Measurements from ENCODE around the gene NOD1.

The NOD1 gene

DNA sequence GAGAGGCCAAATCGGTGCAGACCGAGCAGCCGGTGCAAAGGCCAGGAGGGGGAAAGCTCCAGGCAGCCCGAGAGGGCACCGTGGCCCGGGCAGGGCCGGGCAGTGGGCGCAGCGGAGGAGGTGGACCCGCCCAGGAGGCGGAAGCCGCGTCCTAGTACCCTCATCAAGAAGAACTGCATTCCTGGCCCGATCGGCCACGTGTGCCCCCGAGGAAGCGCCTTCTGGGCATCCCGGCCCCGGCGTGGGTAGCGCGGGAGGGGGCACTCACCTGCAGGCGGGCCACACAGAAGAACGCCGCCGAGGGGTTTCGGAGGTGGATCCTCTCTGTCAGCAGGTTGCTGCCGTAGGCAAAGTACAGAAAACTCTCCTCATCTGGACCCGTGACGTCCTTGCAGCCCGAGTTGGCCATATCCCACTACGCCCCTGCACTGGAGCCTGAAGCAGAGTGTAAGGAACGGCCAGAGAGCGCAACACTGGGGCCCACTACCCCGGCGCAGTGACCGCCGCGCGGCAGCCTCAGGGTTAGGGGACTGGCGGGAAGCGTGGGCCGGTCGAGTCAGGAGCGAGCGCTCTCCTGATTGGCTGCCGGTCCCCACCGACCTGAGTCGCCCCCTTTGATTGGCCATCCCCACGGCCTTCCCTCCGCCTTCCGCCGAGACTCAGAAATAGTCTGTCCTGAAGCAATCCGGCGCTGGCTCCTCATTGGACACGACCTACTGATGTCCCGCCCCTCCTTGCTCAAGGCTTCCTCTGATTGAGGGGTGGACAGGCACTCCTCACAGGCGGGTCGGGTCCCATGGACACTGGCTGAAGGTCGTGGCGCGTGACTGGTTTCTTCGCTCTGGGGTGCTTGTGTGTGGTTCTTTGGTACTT, 26.0 kb upstream of the NOD1 start, which contains the start of gene GGCT:
Gene GGCT, minus strand, starts transcription at position 529 of the 873 bp plus-strand sequence. Its CDS starts 120 bp downstream, at position 409.
- TF ChIP-seq, protein P1, sequence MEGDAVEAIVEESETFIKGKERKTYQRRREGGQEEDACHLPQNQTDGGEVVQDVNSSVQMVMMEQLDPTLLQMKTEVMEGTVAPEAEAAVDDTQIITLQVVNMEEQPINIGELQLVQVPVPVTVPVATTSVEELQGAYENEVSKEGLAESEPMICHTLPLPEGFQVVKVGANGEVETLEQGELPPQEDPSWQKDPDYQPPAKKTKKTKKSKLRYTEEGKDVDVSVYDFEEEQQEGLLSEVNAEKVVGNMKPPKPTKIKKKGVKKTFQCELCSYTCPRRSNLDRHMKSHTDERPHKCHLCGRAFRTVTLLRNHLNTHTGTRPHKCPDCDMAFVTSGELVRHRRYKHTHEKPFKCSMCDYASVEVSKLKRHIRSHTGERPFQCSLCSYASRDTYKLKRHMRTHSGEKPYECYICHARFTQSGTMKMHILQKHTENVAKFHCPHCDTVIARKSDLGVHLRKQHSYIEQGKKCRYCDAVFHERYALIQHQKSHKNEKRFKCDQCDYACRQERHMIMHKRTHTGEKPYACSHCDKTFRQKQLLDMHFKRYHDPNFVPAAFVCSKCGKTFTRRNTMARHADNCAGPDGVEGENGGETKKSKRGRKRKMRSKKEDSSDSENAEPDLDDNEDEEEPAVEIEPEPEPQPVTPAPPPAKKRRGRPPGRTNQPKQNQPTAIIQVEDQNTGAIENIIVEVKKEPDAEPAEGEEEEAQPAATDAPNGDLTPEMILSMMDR (conservative IDR thresholded peaks at IDR 0.05; ENCODE audit: low read depth), result no peak
- DNase-seq (ENCODE audit: low spot score), result peak; percentile 100
- CTCF ChIA-PET, result no interaction called here
- H3K27ac ChIP-seq, result peak within 1 kb of the TSS; percentile 81
- POLR2A ChIA-PET (ENCODE audit: low non-redundant PET), result no interaction called here

DNA sequence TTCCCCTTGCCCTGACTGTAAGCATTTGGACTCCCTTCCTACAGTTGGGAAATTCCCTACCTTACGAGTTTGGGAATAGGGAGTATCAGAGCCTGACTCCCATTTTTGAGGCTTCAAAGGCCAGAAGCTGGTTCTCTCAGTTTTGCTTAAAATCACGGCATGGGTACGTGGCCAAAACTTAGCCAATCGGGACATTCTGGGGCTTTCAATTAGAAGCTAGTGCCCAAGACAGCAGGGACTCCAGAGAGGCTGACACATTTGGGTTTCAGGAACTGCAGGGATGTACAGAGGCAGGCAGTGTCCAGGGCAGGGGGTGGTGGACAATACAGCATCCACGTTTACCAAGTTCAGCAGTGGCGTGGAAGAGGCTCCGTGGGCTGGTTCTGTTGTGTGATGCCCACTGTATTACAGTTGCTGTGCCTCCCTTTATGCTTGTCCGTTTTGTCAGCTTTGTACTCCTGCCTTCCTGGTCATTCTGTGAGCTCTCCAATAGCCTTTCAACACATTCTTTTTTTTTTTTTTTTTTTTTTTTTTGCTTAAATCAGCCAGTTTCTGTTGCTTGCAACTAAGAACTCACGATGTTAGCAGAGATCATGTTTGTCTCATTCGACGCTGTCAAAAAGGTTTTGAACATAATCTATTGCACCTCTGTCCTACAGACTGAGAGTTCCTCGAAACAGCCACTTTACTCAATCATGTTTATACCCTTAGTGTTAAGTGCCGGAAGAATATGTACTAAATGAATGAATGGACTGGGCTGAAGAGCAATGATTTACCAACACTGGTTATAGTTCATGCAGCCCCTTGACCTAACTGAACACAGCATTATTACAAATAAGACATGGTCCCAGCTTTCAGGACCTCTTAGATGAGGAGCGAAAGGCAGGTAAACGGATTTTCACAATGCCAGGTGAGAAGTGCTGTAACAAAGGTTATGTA, 25.0 kb upstream of the NOD1 start:
- DNase-seq (ENCODE audit: low spot score), result no peak
- H3K27ac ChIP-seq, result peak overlapping the region; percentile 81
- TF ChIP-seq, protein P1 (conservative IDR thresholded peaks at IDR 0.05; ENCODE audit: low read depth), result no peak
- ChIA-PET POLR2A (ENCODE audit: low non-redundant PET) (no interaction called here), CTCF (interaction anchor here (1.3 kb wide), 1 partner anchor 18 kb away, joined by 3 read pairs; no protein-coding TSS in a partner anchor)

DNA sequence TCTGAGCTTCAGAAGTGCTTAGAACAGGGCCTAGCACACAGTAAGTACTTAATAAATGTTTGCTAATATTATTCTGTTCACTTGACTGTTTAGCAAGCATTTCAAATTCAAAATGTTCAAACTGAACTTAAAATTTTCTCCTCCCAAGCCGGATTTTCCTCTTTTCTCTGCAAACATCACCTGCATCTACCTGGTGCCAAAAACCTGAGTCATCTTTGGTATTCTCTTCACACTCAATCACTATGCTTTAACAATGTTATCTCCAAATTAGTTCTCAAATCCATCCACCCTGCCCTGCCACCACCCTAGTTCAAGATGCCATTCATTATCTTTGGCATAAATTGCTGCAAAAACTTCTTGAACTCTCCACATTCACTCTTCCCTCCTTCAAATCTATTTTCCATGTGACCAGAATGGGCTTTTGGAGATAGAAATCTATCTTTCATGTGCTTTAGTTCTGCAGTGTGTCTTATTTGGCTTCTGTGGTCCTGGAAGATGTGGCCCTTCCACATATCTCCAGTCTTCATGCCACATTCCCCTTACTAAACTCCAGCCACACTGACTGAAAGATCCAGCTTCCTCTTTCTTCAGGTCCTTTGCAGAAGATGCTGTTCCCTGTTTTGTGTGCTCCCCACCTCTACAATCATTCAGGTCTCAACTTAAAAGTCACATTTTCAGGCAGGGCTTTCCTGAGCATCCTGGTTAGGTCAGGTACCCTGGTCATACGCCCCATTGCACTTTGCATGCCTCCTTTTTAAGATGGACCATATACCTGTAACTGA, 24.1 kb upstream of the NOD1 start:
- DNase-seq (ENCODE audit: low spot score), result peak; percentile 61
- CTCF ChIA-PET, result interaction anchor here (1.3 kb wide), 1 partner anchor 19 kb away, joined by 3 read pairs; no protein-coding TSS in a partner anchor
- H3K27ac ChIP-seq, result no peak overlapping the region
- TF ChIP-seq, protein P1 (conservative IDR thresholded peaks at IDR 0.05; ENCODE audit: low read depth), result no peak
- POLR2A ChIA-PET (ENCODE audit: low non-redundant PET), result no interaction called here

DNA sequence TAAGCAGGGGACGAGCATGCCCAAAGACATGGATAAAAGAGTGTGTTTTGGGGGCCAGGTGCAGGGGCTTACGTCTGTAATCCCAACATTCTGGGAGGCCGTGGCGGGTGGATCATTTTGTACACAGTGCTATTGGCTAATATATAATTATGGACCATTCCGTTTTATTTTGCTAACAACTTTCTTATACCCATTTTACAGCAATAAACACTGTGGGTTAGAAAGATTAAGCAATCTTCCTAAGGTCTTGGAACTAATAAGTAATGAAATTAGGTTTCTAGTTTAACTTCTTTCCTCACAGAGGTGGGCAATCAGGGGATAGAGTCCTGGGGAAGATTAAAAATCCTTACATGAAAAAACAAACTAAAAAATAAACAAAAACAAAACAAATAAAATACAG, 22.7 kb upstream of the NOD1 start:
- DNase-seq (ENCODE audit: low spot score), result no peak
- ChIA-PET POLR2A (ENCODE audit: low non-redundant PET) (no interaction called here), CTCF (no interaction called here)
- TF ChIP-seq, protein P1 (conservative IDR thresholded peaks at IDR 0.05; ENCODE audit: low read depth), result no peak
- no peak overlapping the region for H3K27ac ChIP-seq

DNA sequence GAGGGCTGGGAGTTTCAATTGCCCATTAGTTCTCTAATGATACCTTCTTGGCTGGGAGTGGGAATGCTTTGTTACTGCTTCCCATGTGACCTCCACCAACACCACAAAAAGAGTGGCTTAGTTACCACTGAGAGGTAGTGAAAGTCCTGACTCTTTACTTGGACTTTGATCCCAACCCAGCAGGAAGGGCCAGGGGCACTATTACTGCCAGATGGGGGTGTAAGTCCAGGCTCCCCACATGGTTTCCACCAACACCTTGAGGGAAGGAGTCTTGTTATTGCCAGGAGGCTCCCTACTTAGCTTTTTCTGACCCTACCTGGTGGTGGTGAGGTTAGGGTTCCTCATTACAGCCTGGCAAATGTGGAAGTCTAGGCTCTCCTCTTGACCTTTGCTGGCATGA, 14.6 kb upstream of the NOD1 start:
- POLR2A ChIA-PET (ENCODE audit: low non-redundant PET), result no interaction called here
- no peak overlapping the region for H3K27ac ChIP-seq
- CTCF ChIA-PET, result no interaction called here
- TF ChIP-seq, protein P1 (conservative IDR thresholded peaks at IDR 0.05; ENCODE audit: low read depth), result no peak
- no peak for DNase-seq (ENCODE audit: low spot score)
